K562 (cell line): ENCODE results near the gene ESRRB. TPM values are rescaled to one million over a fixed set of nuclear protein-coding genes. Genes with fewer than 3 reads are reported as not detected.

Experiments used
- ATAC-seq: fragments of 200-7000 bp; cut with Tn5 transposase; 3 replicates; pipeline ENCODE4 v1.9.1; 2020; ENCODE audit warnings: moderate library complexity
- BruUV-seq: library from RNA; stranded (reverse); fragments of 400-500 nt; replicated peaks from 2 replicates; lab custom pipeline; 2021; lab: Mats Ljungman, UMichigan
- CTCF ChIA-PET: fragments of 300-600 bp; formaldehyde crosslinking; extraction: SDS; loops from one replicate; lab custom pipeline; 2021; ENCODE audit warnings: low intra/inter-chr PET ratio; lab: Yijun Ruan, JAX
- POLR2A ChIA-PET: fragments of 300-600, 350-650 bp; sonication (Branson Sonifier 250); formaldehyde crosslinking; extraction: SDS; loops from one replicate; lab custom pipeline; 2021; ENCODE audit warnings: antibody characterized with exemption, inconsistent platforms; lab: Yijun Ruan, JAX
- DNase-seq, 4 experiments: peaks; one replicate each; pipeline versions ENCODE4 v3.0.0 to v3.0.0-alpha.2; 2011 to 2018; ENCODE audit warnings: low spot score in 3 of 4, mixed read lengths in 3 of 4; ENCODE audit errors: extremely low read depth in 1 of 4
- FAIRE-seq: peaks from 2 replicates; lab custom pipeline; 2011; peaks lifted over from hg19 to GRCh38; lab: Jason Lieb, UNC
- H2AFZ ChIP-seq: 2 replicates; pipeline ENCODE4 v1.6.0; 2011; ENCODE audit warnings: low read depth, low read length, control low read depth, inconsistent platforms
- H3K27ac ChIP-seq: fragments of 200-600 bp; 3 replicates; pipeline ENCODE4 v1.8.0; 2011; ENCODE audit warnings: low read depth, mild to moderate bottlenecking, control low read depth, inconsistent platforms, low read length, moderate library complexity, mixed read lengths; ENCODE audit errors: extremely low read depth
- H3K27me3 ChIP-seq, 2 experiments: fragments of 300-600 bp in 1 of 2; 2 replicates in 1 of 2; 3 replicates in 1 of 2; pipeline versions ENCODE4 v1.6.0 to v1.8.0; 2011; ENCODE audit warnings: inconsistent platforms in 2 of 2, low read length in 2 of 2, mild to moderate bottlenecking in 1 of 2, mixed read lengths in 1 of 2, moderate library complexity in 1 of 2; ENCODE audit not compliant: control insufficient read depth in 2 of 2, insufficient read depth in 2 of 2
- H3K36me3 ChIP-seq: fragments of 300-600 bp; 3 replicates; pipeline ENCODE4 v1.8.0; 2011; ENCODE audit warnings: mild to moderate bottlenecking, low read length, inconsistent platforms; ENCODE audit not compliant: control insufficient read depth, insufficient read depth
- H3K4me1 ChIP-seq, 2 experiments: fragments of 200-600 bp in 1 of 2; replicated peaks in 1 of 2; 2 replicates in 1 of 2; 3 replicates in 1 of 2; pipeline versions ENCODE4 v1.5.1 to v1.8.0; 2011; ENCODE audit warnings: inconsistent platforms in 2 of 2, low read length in 2 of 2, mild to moderate bottlenecking in 1 of 2, mixed read lengths in 1 of 2, moderate library complexity in 1 of 2; ENCODE audit not compliant: control insufficient read depth in 2 of 2, insufficient read depth in 2 of 2
- H3K4me2 ChIP-seq: 2 replicates; pipeline ENCODE4 v1.6.1; 2011; ENCODE audit warnings: low read length, control low read depth, inconsistent platforms, mixed read lengths; ENCODE audit not compliant: insufficient read depth
- H3K4me3 ChIP-seq: fragments of 200-600 bp; sonication (generic), shearing (Covaris generic); 2 replicates; pipeline ENCODE4 v1.5.1; 2016; ENCODE audit warnings: control low read depth, inconsistent platforms
- H3K79me2 ChIP-seq: fragments of 200-600 bp; 3 replicates; pipeline ENCODE4 v1.8.0; 2011; ENCODE audit warnings: low read length, inconsistent platforms; ENCODE audit not compliant: control insufficient read depth, insufficient read depth
- H3K9ac ChIP-seq, 2 experiments: 2 replicates each; pipeline versions ENCODE4 v1.6.0 to v1.6.1; 2011; ENCODE audit warnings: low read depth in 2 of 2, low read length in 2 of 2, control low read depth in 1 of 2, inconsistent platforms in 1 of 2, mild to moderate bottlenecking in 1 of 2, mixed read lengths in 1 of 2; ENCODE audit not compliant: insufficient read depth in 1 of 2
- H3K9me1 ChIP-seq: one replicate; pipeline ENCODE4 v1.6.0; 2011; ENCODE audit warnings: inconsistent platforms, mild to moderate bottlenecking, low read length, moderate library complexity; ENCODE audit not compliant: control insufficient read depth, insufficient read depth
- H3K9me3 ChIP-seq: replicated peaks from 2 replicates; pipeline ENCODE4 v1.5.1; 2011; ENCODE audit warnings: low read depth, low read length, inconsistent platforms; ENCODE audit not compliant: control insufficient read depth, insufficient read depth
- H4K20me1 ChIP-seq: replicated peaks from 2 replicates; pipeline ENCODE4 v1.6.1; 2011; ENCODE audit warnings: low read length, inconsistent platforms, mixed read lengths; ENCODE audit not compliant: control insufficient read depth, insufficient read depth
- KDM5B ChIP-seq: fragments of 200-600 bp; sonication (generic); IDR thresholded peaks from 2 replicates; pipeline ENCODE4 v1.6.1; 2012; ENCODE audit warnings: low read depth, mild to moderate bottlenecking, moderate library complexity, low read length, control low read depth, inconsistent platforms; ENCODE audit not compliant: insufficient replicate concordance
- PRMT5 ChIP-seq: sonication (generic); formaldehyde crosslinking; IDR thresholded peaks from 2 replicates; pipeline ENCODE4 v1.5.0; 2020; ENCODE audit warnings: missing genetic modification reagents
- SIX5 ChIP-seq, 2 experiments: IDR thresholded peaks; 2 replicates each; pipeline ENCODE4 v1.6.1; 2011; ENCODE audit warnings: low read length in 2 of 2, borderline replicate concordance in 1 of 2, low read depth in 1 of 2, mild to moderate bottlenecking in 1 of 2, moderate library complexity in 1 of 2; ENCODE audit not compliant: insufficient read depth in 1 of 2
- SRSF7 ChIP-seq: fragments of 200-400 bp; formaldehyde crosslinking; optimal IDR thresholded peaks from 2 replicates; pipeline ENCODE3; 2017; ENCODE audit warnings: mild to moderate bottlenecking, low read depth, low read length
- TCF15 ChIP-seq: fragments of 250-450 bp; sonication (Bioruptor Pico); IDR thresholded peaks from 2 replicates; pipeline ENCODE4 v1.8.0; 2022; ENCODE audit warnings: moderate library complexity, mild to moderate bottlenecking, inconsistent platforms
- ZNF146 ChIP-seq: IDR thresholded peaks from one replicate; pipeline ENCODE4 v1.6.1; 2018; ENCODE audit warnings: missing compliant biosample characterization; ENCODE audit not compliant: unreplicated experiment
- ZNF212 ChIP-seq: fragments of 450-650 bp; formaldehyde crosslinking; IDR thresholded peaks from 2 replicates; pipeline ENCODE4 v1.4.0; 2020; ENCODE audit warnings: mild to moderate bottlenecking
- ZNF668 ChIP-seq: fragments of 250-450 bp; sonication (Bioruptor Pico); IDR thresholded peaks from 2 replicates; pipeline ENCODE4 v1.8.0; 2022; ENCODE audit warnings: mild to moderate bottlenecking, inconsistent platforms
- ZNF76 ChIP-seq: fragments of 250-450 bp; sonication (Bioruptor Pico); IDR thresholded peaks from 2 replicates; pipeline ENCODE4 v1.4.0; 2020; ENCODE audit warnings: mild to moderate bottlenecking, moderate library complexity, borderline replicate concordance
- ZNF79 ChIP-seq: fragments of 250-450 bp; sonication (Bioruptor Pico); IDR thresholded peaks from 2 replicates; pipeline ENCODE4 v1.4.0; 2020; ENCODE audit warnings: low read depth, mild to moderate bottlenecking, moderate library complexity
- WGBS: fragments of 100-300 bp; shearing (Covaris generic); methylation state at CpG from one replicate; pipeline ENCODE4 v1.1.6; 2016; ENCODE audit warnings: low coverage, mixed read lengths; ENCODE audit not compliant: insufficient coverage; ENCODE audit errors: missing lambda C conversion rate; 5-methylcytosine and 5-hydroxymethylcytosine counted together
- in situ Hi-C: fragments of 300-500 bp; cut with MboI; formaldehyde crosslinking; loops from 4 replicates; pipeline ENCODE4 v1.15.0; 2018; ENCODE audit warnings: inconsistent platforms, mixed read lengths
- intact Hi-C: fragments of 100-400 bp; cut with micrococcal nuclease; formaldehyde crosslinking; loops from 2 replicates; pipeline ENCODE4 v1.14.2; 2022
- polyA plus RNA-seq, 8 experiments: library from polyadenylated mRNA; depleted of rRNA in 4 of 8; stranded (reverse) in 5 of 8; unstranded in 3 of 8; fragments of >200 nt; fragmentation: Nextera tagmentation in 2 of 8; fragmentation: Illumina TruSeq in 1 of 8; extraction: Ambion mirVana in 2 of 8; extraction: Trizol in 1 of 8; gene quantifications; 2 replicates each; pipeline versions ENCODE4 v1.2.1 to v1.2.3, GENCODE V29; 2011 to 2014; ENCODE audit warnings: inconsistent platforms in 1 of 8, missing spikeins in 1 of 8
- total RNA-seq, 7 experiments: library from RNA; depleted of rRNA in 6 of 7; stranded (reverse); fragments of >200 nt in 6 of 7; fragmentation: Illumina TruSeq in 2 of 7; extraction: Trizol in 2 of 7; gene quantifications; 2 replicates each; pipeline versions ENCODE4 v1.2.1 to v1.2.3, GENCODE V29; 2011 to 2021; ENCODE audit warnings: low replicate concordance in 1 of 7
- TF ChIP-seq, protein P1 (sequence below), 3 experiments: IDR thresholded peaks in 2 of 3; conservative IDR thresholded peaks in 1 of 3; 2 replicates each; pipeline ENCODE4 v1.5.1; 2011 to 2012; ENCODE audit warnings: low read length in 3 of 3, mild to moderate bottlenecking in 3 of 3, control low read depth in 2 of 3, improper control_type of control experiment in 1 of 3, inconsistent platforms in 1 of 3, low read depth in 1 of 3, mixed read lengths in 1 of 3, moderate library complexity in 1 of 3; ENCODE audit not compliant: insufficient read depth in 2 of 3

ESRRB gene
- total and polyA plus RNA-seq, 9 of the 15 experiments (the other 6 are each of a cell fraction or from before 2014, with no cell fraction given) = 3.2 to 24.7 (median 14.5) TPM

- in situ Hi-C loops (loop anchor here (10.0 to 25.0 kb wide), 2 partner anchors 321 to 663 kb away; no protein-coding TSS in a partner anchor), intact Hi-C loops (no loop called here)
- no peak overlapping the region for H2AFZ ChIP-seq
- BruUV-seq = no TSS peak
- TF ChIP-seq, protein P1, sequence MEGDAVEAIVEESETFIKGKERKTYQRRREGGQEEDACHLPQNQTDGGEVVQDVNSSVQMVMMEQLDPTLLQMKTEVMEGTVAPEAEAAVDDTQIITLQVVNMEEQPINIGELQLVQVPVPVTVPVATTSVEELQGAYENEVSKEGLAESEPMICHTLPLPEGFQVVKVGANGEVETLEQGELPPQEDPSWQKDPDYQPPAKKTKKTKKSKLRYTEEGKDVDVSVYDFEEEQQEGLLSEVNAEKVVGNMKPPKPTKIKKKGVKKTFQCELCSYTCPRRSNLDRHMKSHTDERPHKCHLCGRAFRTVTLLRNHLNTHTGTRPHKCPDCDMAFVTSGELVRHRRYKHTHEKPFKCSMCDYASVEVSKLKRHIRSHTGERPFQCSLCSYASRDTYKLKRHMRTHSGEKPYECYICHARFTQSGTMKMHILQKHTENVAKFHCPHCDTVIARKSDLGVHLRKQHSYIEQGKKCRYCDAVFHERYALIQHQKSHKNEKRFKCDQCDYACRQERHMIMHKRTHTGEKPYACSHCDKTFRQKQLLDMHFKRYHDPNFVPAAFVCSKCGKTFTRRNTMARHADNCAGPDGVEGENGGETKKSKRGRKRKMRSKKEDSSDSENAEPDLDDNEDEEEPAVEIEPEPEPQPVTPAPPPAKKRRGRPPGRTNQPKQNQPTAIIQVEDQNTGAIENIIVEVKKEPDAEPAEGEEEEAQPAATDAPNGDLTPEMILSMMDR (IDR thresholded peaks at IDR 0.05 in 2 of 3, conservative IDR thresholded peaks at IDR 0.05 in 1 of 3; ENCODE audit: insufficient read depth in 2 of 3, low read depth in 1 of 3, low read length in 3 of 3) = no peak
- no peak for TF ChIP-seq SRSF7
- no peak for TF ChIP-seq ZNF668 (CRISPR knock-in tag)
- TF ChIP-seq ZNF79 (CRISPR knock-in tag) = no peak
- no peak for TF ChIP-seq ZNF146 (CRISPR knock-in tag)
- TF ChIP-seq TCF15 (CRISPR knock-in tag) = no peak
- TF ChIP-seq PRMT5 = no peak
- TF ChIP-seq ZNF212 (CRISPR knock-in tag) = no peak
- no peak for TF ChIP-seq SIX5 (IDR thresholded peaks at IDR 0.05; ENCODE audit: borderline replicate concordance in 1 of 2, insufficient read depth in 1 of 2, low read depth in 1 of 2, low read length in 2 of 2)
- no peak for TF ChIP-seq KDM5B
- TF ChIP-seq ZNF76 (CRISPR knock-in tag) = no peak
- H3K4me3 ChIP-seq = no peak overlapping the region
- FAIRE-seq = no peak
- no peak overlapping the region for H3K4me2 ChIP-seq
- peaks cover 7% of the 10 kb centered on the region; the same call in 1 of the 3 replicates for H3K36me3 ChIP-seq
- no peaks in the 10 kb centered on the region; a peak in 1 of 5 replicates for H3K4me1 ChIP-seq
- ATAC-seq = no peak
- CTCF ChIA-PET = no interaction called here
- no peaks in the 10 kb centered on the region for H3K9me1 ChIP-seq
- H3K9me3 ChIP-seq = no peaks in the 10 kb centered on the region
- H3K9ac ChIP-seq = no peak overlapping the region
- WGBS = 73% methylated on average over 6 of the region's 7 CpGs
- DNase-seq = no peak
- H3K27ac ChIP-seq = no peak overlapping the region
- POLR2A ChIA-PET = interaction anchor here (0.8 kb wide), 1 partner anchor 209 kb away, joined by 3 read pairs; no protein-coding TSS in a partner anchor
- no peaks in the 10 kb centered on the region for H4K20me1 ChIP-seq
- H3K27me3 ChIP-seq = no peaks in the 10 kb centered on the region
- H3K79me2 ChIP-seq = no peaks in the 10 kb centered on the region; the same call in 2 of the 3 replicates
Observed at GRCh38 chr14:76375484-76375883, 453 bp upstream of the ESRRB start.
